Kidney epithelial cell (primary cell): Measurements from ENCODE around the gene GLI1. TPM values are rescaled to one million over a fixed set of nuclear protein-coding genes. Genes with fewer than 3 reads are reported as not detected.
A peak's percentile ranks its signal among the peaks of the same experiment; 100 is the strongest.
"Not testable (repeated sequence)": the region's sequence is repeated elsewhere in the genome, so short reads cannot be mapped to it uniquely, and the experiment has no call there.

ENCODE experiments used
- DNase-seq: peaks from one replicate; pipeline ENCODE4 v3.0.0-alpha.2; 2010; ENCODE audit warnings: low read depth
- H3K27me3 ChIP-seq: 2 replicates; pipeline ENCODE4 v1.6.0; 2011; ENCODE audit warnings: low read length; ENCODE audit not compliant: control insufficient read depth, insufficient read depth
- H3K36me3 ChIP-seq: 2 replicates; pipeline ENCODE4 v1.5.1; 2011; ENCODE audit warnings: low read length; ENCODE audit not compliant: control insufficient read depth, insufficient read depth
- H3K4me3 ChIP-seq: 2 replicates; pipeline ENCODE4 v1.5.1; 2011; ENCODE audit warnings: low read depth, mild to moderate bottlenecking, control low read depth, low read length
- total RNA-seq: library from RNA; depleted of rRNA; stranded (reverse); fragments of >200 nt; gene quantifications from 2 replicates; pipeline ENCODE4 v1.2.3, GENCODE V29; 2015
- TF ChIP-seq, protein P1 (sequence below): IDR thresholded peaks from 2 replicates; pipeline ENCODE4 v1.5.1; 2011; ENCODE audit warnings: mild to moderate bottlenecking, moderate library complexity, low read length, control low read depth, inconsistent platforms; ENCODE audit not compliant: insufficient read depth, poor library complexity, severe bottlenecking

GLI1 gene
- total RNA-seq, 1 donor from 2014 or later, result 1.6 TPM

- Histone ChIP-seq H3K4me3 (no peak overlapping the region), H3K27me3 (no peaks in the 10 kb centered on the region), H3K36me3 (peaks cover 3% of the 10 kb centered on the region)
- TF ChIP-seq, protein P1, sequence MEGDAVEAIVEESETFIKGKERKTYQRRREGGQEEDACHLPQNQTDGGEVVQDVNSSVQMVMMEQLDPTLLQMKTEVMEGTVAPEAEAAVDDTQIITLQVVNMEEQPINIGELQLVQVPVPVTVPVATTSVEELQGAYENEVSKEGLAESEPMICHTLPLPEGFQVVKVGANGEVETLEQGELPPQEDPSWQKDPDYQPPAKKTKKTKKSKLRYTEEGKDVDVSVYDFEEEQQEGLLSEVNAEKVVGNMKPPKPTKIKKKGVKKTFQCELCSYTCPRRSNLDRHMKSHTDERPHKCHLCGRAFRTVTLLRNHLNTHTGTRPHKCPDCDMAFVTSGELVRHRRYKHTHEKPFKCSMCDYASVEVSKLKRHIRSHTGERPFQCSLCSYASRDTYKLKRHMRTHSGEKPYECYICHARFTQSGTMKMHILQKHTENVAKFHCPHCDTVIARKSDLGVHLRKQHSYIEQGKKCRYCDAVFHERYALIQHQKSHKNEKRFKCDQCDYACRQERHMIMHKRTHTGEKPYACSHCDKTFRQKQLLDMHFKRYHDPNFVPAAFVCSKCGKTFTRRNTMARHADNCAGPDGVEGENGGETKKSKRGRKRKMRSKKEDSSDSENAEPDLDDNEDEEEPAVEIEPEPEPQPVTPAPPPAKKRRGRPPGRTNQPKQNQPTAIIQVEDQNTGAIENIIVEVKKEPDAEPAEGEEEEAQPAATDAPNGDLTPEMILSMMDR, result no peak
- DNase-seq, result no peak
These were observed 55.9 kb downstream of the GLI1 start for GRCh38 chr12:57515408-57515933.

GRCh38 chr12:57515934-57516541 lies 56.5 kb downstream of the GLI1 start:
- Histone ChIP-seq H3K36me3 (peaks cover 3% of the 10 kb centered on the region), H3K4me3 (no peak overlapping the region), H3K27me3 (no peaks in the 10 kb centered on the region)
- DNase-seq, result no peak
- TF ChIP-seq, protein P1, result no peak

DNA sequence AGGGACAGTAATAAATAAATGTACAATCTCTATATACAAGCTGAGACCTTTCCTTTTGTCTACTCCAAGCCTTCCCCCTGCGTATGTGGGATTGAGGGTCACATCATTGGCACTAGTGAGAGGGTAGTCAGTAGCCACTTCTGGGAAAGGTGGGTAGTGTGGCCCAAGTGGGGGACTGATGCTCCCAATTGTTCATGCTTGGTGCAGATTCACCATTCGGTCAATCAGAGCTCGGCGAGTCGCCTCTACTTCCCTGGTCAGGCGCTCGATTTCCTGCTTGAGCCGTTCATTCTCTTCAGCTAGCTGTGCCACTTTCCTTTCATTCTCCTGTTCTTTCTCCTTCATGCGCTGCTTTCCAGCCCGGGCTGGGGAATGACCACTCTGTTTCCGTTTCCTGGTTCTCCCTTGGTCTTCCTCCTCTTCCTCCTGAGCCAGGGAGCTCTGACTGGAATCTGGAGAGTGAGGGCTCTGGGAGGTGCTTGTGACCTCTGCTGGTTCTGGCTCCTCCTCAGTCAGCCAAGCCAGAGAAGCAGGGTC lies 57.1 kb downstream of the GLI1 start:
- no peak for DNase-seq
- H3K36me3 ChIP-seq, result peaks cover 3% of the 10 kb centered on the region
- no peak overlapping the region for H3K4me3 ChIP-seq
- H3K27me3 ChIP-seq, result no peaks in the 10 kb centered on the region
- TF ChIP-seq, protein P1, result no peak

GRCh38 chr12:57517187-57517586 lies 57.6 kb downstream of the GLI1 start:
- DNase-seq, result no peak
- Histone ChIP-seq H3K36me3 (peaks cover 2% of the 10 kb centered on the region), H3K27me3 (no peaks in the 10 kb centered on the region), H3K4me3 (no peak overlapping the region)
- TF ChIP-seq, protein P1, result no peak

DNA sequence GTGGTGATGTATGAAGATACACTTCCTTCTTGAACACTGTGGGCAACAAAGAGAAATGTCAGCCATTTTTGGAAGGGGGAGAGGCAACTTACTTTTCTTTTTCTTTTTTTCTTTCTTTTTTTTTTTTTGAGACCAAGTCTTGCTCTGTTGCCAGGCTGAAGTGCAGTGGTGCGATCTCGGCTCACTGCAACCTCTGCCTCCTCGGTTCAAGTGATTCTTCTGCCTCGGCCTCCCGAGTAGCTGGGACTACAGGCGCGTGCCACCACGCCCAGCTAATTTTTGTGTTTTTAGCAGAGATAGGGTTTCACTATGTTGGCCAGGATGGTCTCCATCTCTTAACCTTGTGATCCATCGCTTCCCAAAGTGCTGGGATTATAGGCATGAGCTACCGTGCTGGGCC lies 58.1 kb downstream of the GLI1 start:
- H3K36me3 ChIP-seq, DNase-seq, H3K27me3 ChIP-seq, H3K4me3 ChIP-seq: not testable (repeated sequence)

DNA sequence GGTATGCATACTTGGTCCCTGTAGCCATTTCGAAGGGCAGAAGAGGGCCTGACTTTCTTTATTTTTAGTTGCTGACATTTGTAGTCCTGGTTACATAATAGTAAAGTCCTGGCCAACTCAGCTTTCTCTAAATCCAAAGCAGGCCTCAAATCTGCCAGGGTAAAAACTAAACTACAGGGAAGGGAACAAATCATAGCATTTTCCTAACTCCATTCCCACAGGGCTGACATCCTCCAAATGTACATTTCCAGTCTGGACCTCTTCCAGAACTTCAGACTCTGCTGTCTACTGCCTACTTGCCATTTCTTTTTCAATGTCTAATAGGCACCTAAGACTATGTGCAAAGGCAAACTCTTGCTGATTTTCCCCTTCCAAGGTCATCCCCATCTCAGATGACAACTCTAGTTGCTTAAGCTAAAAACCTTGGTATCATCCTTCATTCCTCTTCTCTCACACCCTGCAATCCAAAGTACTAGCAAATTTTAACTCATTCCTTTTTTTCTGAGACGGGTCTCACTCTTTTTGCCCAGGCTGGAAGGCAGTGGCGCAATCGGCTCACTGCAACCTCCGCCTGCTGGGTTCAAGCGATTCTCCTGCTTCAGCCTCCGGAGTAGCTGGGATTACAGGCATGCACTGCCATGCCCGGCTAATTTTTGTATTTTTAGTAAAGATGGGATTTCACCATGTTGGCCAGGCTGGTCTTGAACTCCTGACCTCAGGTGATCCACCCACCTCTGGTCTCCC lies 58.8 kb downstream of the GLI1 start:
- Histone ChIP-seq H3K27me3 (no peaks in the 10 kb centered on the region), H3K4me3 (peak overlapping the region; percentile 90), H3K36me3 (peaks cover 2% of the 10 kb centered on the region)
- TF ChIP-seq, protein P1, result no peak
- DNase-seq, result no peak
